Urinary bladder (tissue), 4 donors: ENCODE data around the gene CISH. TPM values are rescaled to one million over a fixed set of nuclear protein-coding genes. Genes with fewer than 3 reads are reported as not detected.
A peak's percentile ranks its signal among the peaks of the same experiment; 100 is the strongest.

Source experiments
- DNase-seq: peaks from one replicate; pipeline ENCODE4 v3.0.0-alpha.2; 2015; ENCODE audit errors: extremely low spot score
- H3K27ac ChIP-seq: one replicate; pipeline ENCODE4 v1.5.1; 2013; ENCODE audit warnings: low read depth, mild to moderate bottlenecking, moderate library complexity
- H3K36me3 ChIP-seq: one replicate; pipeline ENCODE4 v1.6.1; 2013; ENCODE audit warnings: mild to moderate bottlenecking, moderate library complexity; ENCODE audit not compliant: insufficient read depth
- H3K4me1 ChIP-seq: one replicate; pipeline ENCODE4 v1.6.1; 2013; ENCODE audit warnings: mild to moderate bottlenecking, moderate library complexity; ENCODE audit not compliant: insufficient read depth
- H3K4me3 ChIP-seq: one replicate; pipeline ENCODE4 v1.5.1; 2013; ENCODE audit warnings: low read depth, low read length
- WGBS: extraction: QIAGEN DNeasy Blood & Tissue Kit; methylation state at CpG from one replicate; pipeline ENCODE4 v1.1.7; 2013; 5-methylcytosine and 5-hydroxymethylcytosine counted together
- polyA plus RNA-seq: library from polyadenylated mRNA; stranded (reverse); fragments of 200-250 nt; gene quantifications from one replicate; pipeline ENCODE4 v1.2.3, GENCODE V29; 2013
- total RNA-seq: library from RNA; depleted of rRNA; stranded (reverse); fragments of >200 nt; gene quantifications from one replicate; pipeline ENCODE4 v1.2.3, GENCODE V29; 2014
- donor health status: healthy with polysubstance abuse.
- donor health status: healthy.

Gene CISH
- total and polyA plus RNA-seq, 2 donors, result 5.0 to 7.9 TPM

- under 1% methylated on average over 24 of the region's 24 CpGs for WGBS
- peaks cover 2% of the 10 kb centered on the region for H3K4me1 ChIP-seq
- no peak for DNase-seq
- no peaks in the 10 kb centered on the region for H3K36me3 ChIP-seq
- peak overlapping the region; percentile 63 for H3K27ac ChIP-seq
- H3K4me3 ChIP-seq, result peak overlapping the region; percentile 76
Measured at GRCh38 chr3:50616003-50616769, 4.6 kb upstream of the CISH start.

GRCh38 chr3:50615190-50615589 lies 3.6 kb upstream of the CISH start:
- peaks cover 2% of the 10 kb centered on the region for H3K4me1 ChIP-seq
- no peak overlapping the region for H3K27ac ChIP-seq
- WGBS, result 54% methylated on average over 1 of the region's 1 CpG
- no peaks in the 10 kb centered on the region for H3K36me3 ChIP-seq
- no peak overlapping the region for H3K4me3 ChIP-seq
- DNase-seq, result no peak

GRCh38 chr3:50612970-50613846 lies 1.6 kb upstream of the CISH start:
- 60% methylated on average over 6 of the region's 6 CpGs for WGBS
- Histone ChIP-seq H3K27ac (no peak overlapping the region), H3K4me3 (no peak overlapping the region), H3K36me3 (no peaks in the 10 kb centered on the region), H3K4me1 (no peaks in the 10 kb centered on the region)
- DNase-seq, result no peak

- 3% methylated on average over 29 of the region's 29 CpGs for WGBS
- Histone ChIP-seq H3K36me3 (no peaks in the 10 kb centered on the region), H3K4me3 (peak overlapping the region; percentile 58), H3K4me1 (no peaks in the 10 kb centered on the region), H3K27ac (peak overlapping the region; percentile 46)
- DNase-seq, result no peak
Measured at GRCh38 chr3:50612234-50612882, 784 bp upstream of the CISH start.

- Histone ChIP-seq H3K27ac (peak overlapping the region; percentile 53), H3K36me3 (no peaks in the 10 kb centered on the region), H3K4me3 (peak overlapping the region; percentile 58), H3K4me1 (no peaks in the 10 kb centered on the region)
- WGBS, result 6% methylated on average over 10 of the region's 10 CpGs
- no peak for DNase-seq
Measured at GRCh38 chr3:50610992-50611463, 546 bp downstream of the CISH start.

GRCh38 chr3:50610181-50610971 lies 1.2 kb downstream of the CISH start:
- DNase-seq, result no peak
- no peaks in the 10 kb centered on the region for H3K36me3 ChIP-seq
- no peaks in the 10 kb centered on the region for H3K4me1 ChIP-seq
- peak overlapping the region; percentile 58 for H3K4me3 ChIP-seq
- 72% methylated on average over 6 of the region's 6 CpGs for WGBS
- H3K27ac ChIP-seq, result no peak overlapping the region

GRCh38 chr3:50609763-50610085 lies 1.9 kb downstream of the CISH start:
- no peak for DNase-seq
- Histone ChIP-seq H3K4me1 (no peaks in the 10 kb centered on the region), H3K27ac (no peak overlapping the region), H3K4me3 (no peak overlapping the region), H3K36me3 (no peaks in the 10 kb centered on the region)
- 85% methylated on average over 3 of the region's 3 CpGs for WGBS

- WGBS, result 88% methylated on average over 5 of the region's 5 CpGs
- Histone ChIP-seq H3K36me3 (no peaks in the 10 kb centered on the region), H3K27ac (no peak overlapping the region), H3K4me1 (no peaks in the 10 kb centered on the region), H3K4me3 (no peak overlapping the region)
- no peak for DNase-seq
Measured at GRCh38 chr3:50609071-50609762, 2.4 kb downstream of the CISH start.

- 85% methylated on average over 7 of the region's 7 CpGs for WGBS
- Histone ChIP-seq H3K4me1 (no peaks in the 10 kb centered on the region), H3K4me3 (no peak overlapping the region), H3K36me3 (no peaks in the 10 kb centered on the region), H3K27ac (no peak overlapping the region)
- no peak for DNase-seq
Measured at GRCh38 chr3:50608278-50608677, 3.3 kb downstream of the CISH start.

GRCh38 chr3:50607271-50608091 lies 4.1 kb downstream of the CISH start:
- H3K36me3 ChIP-seq, result no peaks in the 10 kb centered on the region
- no peak for DNase-seq
- no peaks in the 10 kb centered on the region for H3K4me1 ChIP-seq
- H3K27ac ChIP-seq, result no peak overlapping the region
- WGBS, result 85% methylated on average over 29 of the region's 29 CpGs
- H3K4me3 ChIP-seq, result no peak overlapping the region

- Histone ChIP-seq H3K36me3 (no peaks in the 10 kb centered on the region), H3K4me1 (no peaks in the 10 kb centered on the region), H3K4me3 (no peak overlapping the region), H3K27ac (no peak overlapping the region)
- no peak for DNase-seq
- 67% methylated on average over 6 of the region's 6 CpGs for WGBS
Measured at GRCh38 chr3:50606596-50606995, 5.0 kb downstream of the CISH start.

GRCh38 chr3:50605901-50606326 lies 5.7 kb downstream of the CISH start:
- Histone ChIP-seq H3K27ac (no peak overlapping the region), H3K4me3 (no peak overlapping the region), H3K36me3 (no peaks in the 10 kb centered on the region), H3K4me1 (no peaks in the 10 kb centered on the region)
- no peak for DNase-seq
- 73% methylated on average over 5 of the region's 5 CpGs for WGBS
